Activated CD8-positive, alpha-beta memory T cell treated with anti-CD3 and anti-CD28 coated beads for 1 hour (primary cell): ENCODE measurements around the gene FGB.

Experiments used
- DNase-seq, 2 donors: peaks; one replicate each; pipeline ENCODE4 v3.0.0-alpha.2; 2020; ENCODE audit warnings: low read depth in 1 of 2; ENCODE audit errors: extremely low read depth in 1 of 2

The FGB gene

GRCh38 chr4:154565704-154566103 is 2.9 kb downstream of the FGB start:
- no peak for DNase-seq

DNA sequence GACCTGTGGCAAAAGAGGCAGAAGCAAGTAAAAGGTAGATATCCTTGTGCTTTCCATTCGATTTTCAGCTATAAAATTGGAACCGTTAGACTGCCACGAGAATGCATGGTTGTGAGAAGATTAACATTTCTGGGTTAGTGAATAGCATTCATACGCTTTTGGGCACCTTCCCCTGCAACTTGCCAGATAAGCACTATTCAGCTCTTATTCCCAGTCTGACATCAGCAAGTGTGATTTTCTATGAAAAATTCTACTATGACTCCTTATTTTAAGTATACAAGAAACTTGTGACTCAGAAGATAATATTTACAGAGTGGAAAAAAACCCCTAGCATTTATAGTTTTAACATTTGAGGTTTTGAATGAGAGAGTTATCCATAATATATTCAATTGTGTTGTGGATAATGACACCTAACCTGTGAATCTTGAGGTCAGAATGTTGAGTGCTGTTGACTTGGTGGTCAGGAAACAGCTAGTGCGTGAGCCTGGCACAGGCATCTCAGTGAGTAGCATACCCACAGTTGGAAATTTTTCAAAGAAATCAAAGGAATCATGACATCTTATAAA is 3.9 kb downstream of the FGB start:
- DNase-seq: no peak

DNA sequence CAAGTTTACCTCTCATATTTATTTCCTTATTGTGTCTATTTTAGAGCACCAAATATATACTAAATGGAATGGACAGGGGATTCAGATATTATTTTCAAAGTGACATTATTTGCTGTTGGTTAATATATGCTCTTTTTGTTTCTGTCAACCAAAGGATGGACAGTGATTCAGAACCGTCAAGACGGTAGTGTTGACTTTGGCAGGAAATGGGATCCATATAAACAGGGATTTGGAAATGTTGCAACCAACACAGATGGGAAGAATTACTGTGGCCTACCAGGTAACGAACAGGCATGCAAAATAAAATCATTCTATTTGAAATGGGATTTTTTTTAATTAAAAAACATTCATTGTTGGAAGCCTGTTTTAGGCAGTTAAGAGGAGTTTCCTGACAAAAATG is 6.2 kb downstream of the FGB start:
- DNase-seq: no peak

- DNase-seq: no peak
These were observed 6.8 kb downstream of the FGB start for GRCh38 chr4:154569584-154569983.

DNA sequence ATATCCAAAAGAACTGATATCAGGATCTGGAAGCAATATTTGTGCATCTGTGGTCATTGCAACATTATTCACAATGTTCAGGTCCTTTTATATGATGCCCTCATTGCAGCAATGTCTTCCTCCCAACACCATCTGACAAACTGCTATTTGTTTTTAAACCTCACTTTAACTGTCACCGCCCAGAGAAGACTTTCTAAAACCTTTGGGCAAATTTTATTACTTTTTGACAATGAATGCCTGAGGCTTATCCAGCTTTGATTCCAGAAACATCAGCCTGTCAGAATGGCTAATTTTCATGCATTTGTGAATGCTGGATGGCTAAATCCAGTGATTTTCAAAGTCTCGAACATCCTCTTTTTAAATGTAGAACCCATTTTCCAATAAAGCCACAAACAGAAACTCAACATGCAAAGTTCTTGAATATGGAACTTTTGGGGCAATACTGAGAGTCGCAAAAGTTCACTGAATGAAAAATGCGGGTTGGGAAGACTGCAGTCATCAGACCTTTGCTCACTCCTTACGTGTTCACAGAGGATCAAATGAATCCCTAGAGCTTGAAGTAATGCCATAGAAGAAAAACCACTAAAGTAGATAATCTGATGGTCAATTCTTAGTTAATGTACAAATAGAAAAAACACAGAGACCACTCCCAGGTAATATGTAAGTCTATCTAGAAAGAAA is 10.5 kb downstream of the FGB start:
- DNase-seq: no peak

GRCh38 chr4:154574311-154574710 is 11.5 kb downstream of the FGB start:
- DNase-seq: no peak

GRCh38 chr4:154577324-154577723 is 14.5 kb downstream of the FGB start:
- DNase-seq: no peak

- DNase-seq: no peak
These were observed 16.1 kb downstream of the FGB start for GRCh38 chr4:154578919-154579318.

- DNase-seq: no peak
These were observed 17.1 kb downstream of the FGB start for GRCh38 chr4:154579927-154580326.

GRCh38 chr4:154582723-154583122 is 19.9 kb downstream of the FGB start:
- no peak for DNase-seq

DNA sequence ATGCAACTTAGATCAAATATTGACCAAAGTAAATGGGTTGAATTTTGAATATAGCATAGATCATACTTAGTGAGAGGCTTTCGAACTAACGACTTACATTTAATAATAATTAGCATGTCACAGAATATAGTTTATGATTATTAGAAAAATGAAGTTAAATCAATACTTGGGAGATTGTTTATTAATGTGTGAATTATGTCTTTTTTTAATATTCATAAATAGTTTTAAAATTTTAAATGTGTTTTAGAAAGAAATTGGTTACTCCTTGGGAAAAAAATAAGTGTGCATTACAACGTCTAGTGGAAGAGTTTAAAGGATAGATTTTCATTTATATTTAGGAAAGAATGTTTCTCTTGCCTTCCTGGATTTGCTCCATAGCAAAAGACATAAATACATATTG is 20.4 kb downstream of the FGB start:
- DNase-seq: no peak

- DNase-seq: no peak
These were observed 20.9 kb downstream of the FGB start for GRCh38 chr4:154583677-154584076.

DNA sequence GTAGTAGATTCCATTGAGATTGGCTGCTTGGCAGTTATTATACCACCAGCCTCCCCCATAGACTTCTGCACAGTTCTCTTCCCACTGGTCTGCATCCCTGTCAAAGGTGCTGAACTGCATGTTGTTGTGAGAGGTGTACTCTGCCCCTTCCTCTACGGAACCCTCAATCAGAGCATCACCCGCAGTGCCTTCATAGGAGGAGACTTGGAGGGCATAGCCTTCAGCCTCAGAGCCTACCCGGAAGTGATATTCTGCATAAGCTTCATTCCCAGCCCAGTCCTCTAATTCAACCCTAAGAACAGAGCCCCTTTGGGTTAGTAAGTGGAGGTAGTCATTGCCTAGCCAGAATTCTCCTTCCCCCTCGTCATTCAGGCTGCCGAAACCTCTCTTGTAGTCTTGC is 21.4 kb downstream of the FGB start:
- no peak for DNase-seq

DNA sequence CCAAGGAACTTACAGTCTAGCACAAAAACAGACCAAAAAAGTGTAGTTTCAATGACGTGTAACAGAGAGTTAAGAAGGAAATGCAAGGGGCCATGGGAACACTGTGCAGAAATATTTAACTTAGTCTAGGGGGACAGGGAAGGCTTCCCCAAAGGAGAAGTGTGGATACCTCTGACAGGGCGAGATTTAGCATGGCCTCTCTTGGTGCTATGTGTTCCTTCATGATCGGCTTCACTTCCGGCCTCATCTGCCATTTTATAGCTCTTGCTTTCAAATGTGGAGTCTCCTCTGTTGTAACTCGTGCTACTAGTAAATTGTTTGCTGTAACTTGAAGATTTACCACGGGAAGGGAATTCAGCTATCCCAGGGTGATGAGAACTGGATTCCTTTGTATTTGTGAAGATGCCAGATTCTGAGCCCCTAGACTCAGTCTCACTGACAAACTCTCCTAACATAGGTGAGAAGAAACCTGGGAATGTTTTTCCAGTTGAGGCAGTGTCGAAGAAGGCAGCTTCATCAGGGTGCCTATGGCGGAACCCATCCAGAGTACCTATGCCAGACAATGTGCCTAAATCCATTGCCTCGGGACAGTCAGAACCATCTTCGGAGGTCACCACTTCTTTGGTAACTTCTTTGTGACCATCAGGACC is 22.7 kb downstream of the FGB start:
- DNase-seq: no peak

DNA sequence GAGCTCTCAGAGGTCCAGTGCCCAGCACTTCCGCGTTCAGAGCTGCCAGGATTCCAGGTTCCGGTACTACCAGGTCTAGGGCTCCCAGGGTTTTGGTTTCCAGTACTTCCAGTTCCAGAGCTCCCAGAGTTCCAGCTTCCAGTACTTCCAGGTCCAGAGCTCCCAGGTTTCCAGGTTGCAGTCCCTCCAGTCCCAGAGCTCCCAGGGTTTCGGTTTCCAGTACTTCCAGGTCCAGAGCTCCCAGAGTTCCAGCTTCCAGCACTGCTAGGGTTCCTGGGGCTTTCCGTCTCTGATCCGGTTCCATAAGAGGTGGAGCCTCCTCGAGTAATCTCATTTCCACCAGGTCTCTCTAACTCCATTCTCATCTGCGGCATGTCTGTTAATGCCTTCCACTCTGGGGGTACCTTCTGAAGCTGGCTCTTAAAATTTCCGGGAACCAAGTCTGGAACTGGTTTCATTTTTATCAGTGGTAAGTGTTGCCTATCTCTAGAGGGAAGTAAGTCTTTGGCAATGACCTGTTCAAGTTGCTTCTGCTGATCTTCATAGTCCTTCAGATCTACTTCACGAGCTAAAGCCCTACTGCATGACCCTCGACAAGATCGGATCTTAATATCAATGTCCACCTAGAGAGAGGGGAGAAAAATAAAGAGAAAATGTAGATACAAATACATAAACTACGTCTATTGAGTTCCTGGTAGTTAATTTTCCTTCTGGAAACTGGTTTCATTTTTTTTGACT is 23.7 kb downstream of the FGB start:
- DNase-seq: no peak

- DNase-seq: no peak
These were observed 25.4 kb downstream of the FGB start for GRCh38 chr4:154588198-154588597.

GRCh38 chr4:154589296-154590197 is 26.7 kb downstream of the FGB start:
- no peak for DNase-seq

GRCh38 chr4:154590329-154591006 is 27.7 kb downstream of the FGB start, which contains the start of gene FGA:
Gene FGA, minus strand, starts transcription at chr4:154590742. Its CDS starts 55 bp downstream, at chr4:154590687.
- no peak for DNase-seq

- no peak for DNase-seq
These were observed 29.1 kb downstream of the FGB start for GRCh38 chr4:154591890-154592289.

GRCh38 chr4:154593868-154594267 is 31.1 kb downstream of the FGB start:
- DNase-seq: no peak
